ENCODE results near the gene KRT2. TPM values are rescaled to one million over a fixed set of nuclear protein-coding genes. Genes with fewer than 3 reads are reported as not detected.

KRT2 gene
- total and polyA plus RNA-seq, 2 of the 4 experiments (the other 2 are of a cell fraction), result not detected

GRCh38 chr12:52701281-52701680 lies 49.3 kb upstream of the KRT2 start:
- ATAC-seq (ENCODE audit: low read depth) (no peak), DNase-seq (no peak)
- Histone ChIP-seq H3K4me1 (ENCODE audit: control insufficient read depth, insufficient read depth, low read length) (no peaks in the 10 kb centered on the region), H2BK20ac (ENCODE audit: low read depth, low read length) (no peak overlapping the region), H3K56ac (ENCODE audit: extremely low read depth, insufficient read depth, low read length) (no peak overlapping the region), H2BK120ac (ENCODE audit: low read depth, low read length) (no peak overlapping the region), H3K36me3 (ENCODE audit: control insufficient read depth, insufficient read depth, low read length) (no peaks in the 10 kb centered on the region), H3K79me1 (ENCODE audit: low read depth in 1 of 2, low read length in 2 of 2) (no peaks in the 10 kb centered on the region), H3K9me1 (ENCODE audit: insufficient read depth, low read length) (no peaks in the 10 kb centered on the region; the same call in 1 of the 2 replicates), H2AK5ac (ENCODE audit: low read depth, low read length) (no peak overlapping the region), H3K14ac (replicated peaks; ENCODE audit: low read depth, low read length) (no peak overlapping the region), H4K91ac (ENCODE audit: insufficient read depth, low read depth, low read length) (no peak overlapping the region), H3K27me3 (ENCODE audit: control insufficient read depth, insufficient read depth, low read length) (peaks cover 18% of the 10 kb centered on the region), H3K18ac (ENCODE audit: low read depth, low read length) (no peak overlapping the region), H3K23ac (ENCODE audit: low read depth, low read length) (no peak overlapping the region), H2AK9ac (replicated peaks; ENCODE audit: low read depth, low read length, poor library complexity) (no peak overlapping the region), H2BK5ac (ENCODE audit: low read depth, low read length, poor library complexity, severe bottlenecking) (no peak overlapping the region), H4K20me1 (ENCODE audit: insufficient read depth, low read length) (no peaks in the 10 kb centered on the region), H4K8ac (ENCODE audit: low read depth in 2 of 2, low read length in 2 of 2) (no peak overlapping the region), H2AFZ (replicated peaks; ENCODE audit: low read length, poor library complexity) (no peak overlapping the region), H3K4me3 (ENCODE audit: insufficient read depth, low read depth, low read length) (no peak overlapping the region), H3K9me3 (ENCODE audit: control insufficient read depth, insufficient read depth, low read length) (no peaks in the 10 kb centered on the region), H4K5ac (ENCODE audit: low read depth, low read length) (no peak overlapping the region), H3K4ac (ENCODE audit: low read depth, low read length) (no peak overlapping the region), H2BK15ac (ENCODE audit: low read depth, low read length) (no peak overlapping the region), H3K4me2 (ENCODE audit: low read depth, low read length) (no peak overlapping the region), H3K27ac (ENCODE audit: insufficient read depth, low read length) (no peak overlapping the region), H3K9ac (ENCODE audit: low read depth, low read length) (no peak overlapping the region)
- intact Hi-C loops (cut with micrococcal nuclease) (no loop called here), in situ Hi-C loops (cut with MboI; ENCODE audit: low sequenced_read_pairs) (no loop called here), dilution Hi-C loops (cut with HindIII; ENCODE audit: low sequenced_read_pairs, unreplicated experiment) (no loop called here)
- CTCF ChIA-PET, result no interaction called here
- TF ChIP-seq RFX5 (IDR thresholded peaks at IDR 0.05; ENCODE audit: low read depth, low read length) (no peak), MXI1 (IDR thresholded peaks at IDR 0.05; ENCODE audit: borderline replicate concordance, low read depth, low read length) (no peak), ELK1 (IDR thresholded peaks at IDR 0.05; ENCODE audit: borderline replicate concordance, low read depth, low read length) (no peak), NFE2L2 (IDR thresholded peaks at IDR 0.05; ENCODE audit: low read depth, low read length) (no peak), USF2 (IDR thresholded peaks at IDR 0.05; ENCODE audit: low read depth, low read length) (no peak), POLR2A (IDR thresholded peaks at IDR 0.05; ENCODE audit: low read depth, low read length) (no peak), CHD1 (IDR thresholded peaks at IDR 0.05; ENCODE audit: low read depth, low read length) (no peak), MAFK (IDR thresholded peaks at IDR 0.05; ENCODE audit: low read depth, low read length) (no peak), SMC3 (IDR thresholded peaks at IDR 0.05; ENCODE audit: low read depth, low read length) (no peak), CEBPB (IDR thresholded peaks at IDR 0.05; ENCODE audit: low read depth, low read length) (no peak), FOS (IDR thresholded peaks at IDR 0.05; ENCODE audit: low read depth, low read length) (no peak), MAZ (IDR thresholded peaks at IDR 0.05; ENCODE audit: borderline replicate concordance, low read depth, low read length) (no peak), BHLHE40 (IDR thresholded peaks at IDR 0.05; ENCODE audit: low read depth, low read length) (no peak), RAD21 (IDR thresholded peaks at IDR 0.05; ENCODE audit: low read length) (no peak), CTCF (conservative IDR thresholded peaks at IDR 0.05; ENCODE audit: low read depth, low read length) (no peak), RCOR1 (IDR thresholded peaks at IDR 0.05; ENCODE audit: insufficient replicate concordance, low read length) (no peak)
- no TSS peak for BruUV-seq (replicated peaks)
- 79% methylated on average over 6 of the region's 12 CpGs; no CpG with 5 or more reads in 1 of the 2 experiments for WGBS, 2 experiments (ENCODE audit: extremely low coverage in 2 of 2, insufficient read length in 1 of 2)
- POLR2A ChIA-PET (ENCODE audit: unreplicated experiment), result no interaction called here

Measured in IMR-90 (cell line).